A172 (cell line): ENCODE data around the gene PLCB3. TPM values are rescaled to one million over a fixed set of nuclear protein-coding genes. Genes with fewer than 3 reads are reported as not detected.

ENCODE experiments used
- DNase-seq: peaks from one replicate; pipeline ENCODE4 v3.0.0-alpha.2; 2015; ENCODE audit warnings: low spot score
- total RNA-seq: library from RNA; depleted of rRNA; stranded (reverse); fragments of >200 nt; shearing (Covaris generic); gene quantifications from 2 replicates; pipeline ENCODE4 v1.2.3, GENCODE V29; 2014

PLCB3 gene
- total RNA-seq, 1 experiment from 2014 or later: 51.0 TPM

- DNase-seq: no peak
These were observed 1.5 kb upstream of the PLCB3 start for GRCh38 chr11:64249563-64250414.

- DNase-seq: no peak
These were observed 815 bp upstream of the PLCB3 start for GRCh38 chr11:64250415-64251015.

GRCh38 chr11:64251753-64252002 lies 348 bp downstream of the PLCB3 start:
- DNase-seq: no peak

- peak; percentile 33 for DNase-seq
These were observed 908 bp downstream of the PLCB3 start for GRCh38 chr11:64252003-64252872.

- DNase-seq: no peak
These were observed 1.7 kb downstream of the PLCB3 start for GRCh38 chr11:64253043-64253442.

GRCh38 chr11:64253481-64253880 lies 2.2 kb downstream of the PLCB3 start:
- no peak for DNase-seq

GRCh38 chr11:64254326-64254725 lies 3.0 kb downstream of the PLCB3 start:
- DNase-seq: no peak

GRCh38 chr11:64255135-64256128 lies 4.1 kb downstream of the PLCB3 start:
- DNase-seq: no peak

- DNase-seq: no peak
These were observed 5.0 kb downstream of the PLCB3 start for GRCh38 chr11:64256300-64256699.

- DNase-seq: no peak
These were observed 7.0 kb downstream of the PLCB3 start for GRCh38 chr11:64258356-64258755.

GRCh38 chr11:64258946-64259532 lies 7.7 kb downstream of the PLCB3 start:
- DNase-seq: no peak

GRCh38 chr11:64259533-64260067 lies 8.3 kb downstream of the PLCB3 start:
- DNase-seq: no peak

GRCh38 chr11:64260147-64260708 lies 8.9 kb downstream of the PLCB3 start:
- no peak for DNase-seq

- no peak for DNase-seq
These were observed 10.3 kb downstream of the PLCB3 start for GRCh38 chr11:64261556-64262080.

- no peak for DNase-seq
These were observed 11.1 kb downstream of the PLCB3 start for GRCh38 chr11:64262271-64263002.

GRCh38 chr11:64263021-64263946 lies 12.0 kb downstream of the PLCB3 start:
- peak; percentile 78 for DNase-seq

GRCh38 chr11:64263947-64264317 lies 12.6 kb downstream of the PLCB3 start:
- no peak for DNase-seq

GRCh38 chr11:64264371-64264852 lies 13.1 kb downstream of the PLCB3 start:
- no peak for DNase-seq
